ENCODE data around the gene SLC12A4. TPM values are rescaled to one million over a fixed set of nuclear protein-coding genes. Genes with fewer than 3 reads are reported as not detected.

SLC12A4 gene
- total and polyA plus RNA-seq, 4 donors, result 31.8 to 58.8 (median 49.1) TPM

GRCh38 chr16:67936880-67937605 is 31.4 kb downstream of the SLC12A4 start:
- peak overlapping the region; percentile 97 for H3K4me3 ChIP-seq (ENCODE audit: low read depth, low read length)
- no peaks in the 10 kb centered on the region for H3K9me3 ChIP-seq (ENCODE audit: control insufficient read depth, insufficient read depth, low read length)
- peak in 1 of 6 donors; percentile 56 for DNase-seq (ENCODE audit: low read depth in 4 of 6, low spot score in 6 of 6)
- peaks cover 46% of the 10 kb centered on the region for H3K36me3 ChIP-seq (ENCODE audit: control insufficient read depth, insufficient read depth, low read length)
- H3K4me1 ChIP-seq (ENCODE audit: control insufficient read depth, insufficient read depth, low read length), result peaks cover 32% of the 10 kb centered on the region
- WGBS (ENCODE audit: insufficient coverage), result 58% methylated on average over 5 of the region's 6 CpGs
- peak overlapping the region; percentile 96 for H3K27ac ChIP-seq (ENCODE audit: low read depth, low read length)
- H3K27me3 ChIP-seq (ENCODE audit: control insufficient read depth, insufficient read depth, low read length), result no peaks in the 10 kb centered on the region

- peak in 3 of 6 donors; percentile 38 to 84 (median 79) for DNase-seq (ENCODE audit: low read depth in 4 of 6, low spot score in 6 of 6)
- peaks cover 32% of the 10 kb centered on the region for H3K4me1 ChIP-seq (ENCODE audit: control insufficient read depth, insufficient read depth, low read length)
- H3K27ac ChIP-seq (ENCODE audit: low read depth, low read length), result peak within 1 kb of the TSS; percentile 96
- under 1% methylated on average over 54 of the region's 54 CpGs for WGBS (ENCODE audit: insufficient coverage)
- H3K9me3 ChIP-seq (ENCODE audit: control insufficient read depth, insufficient read depth, low read length), result no peaks in the 10 kb centered on the region
- peaks cover 46% of the 10 kb centered on the region for H3K36me3 ChIP-seq (ENCODE audit: control insufficient read depth, insufficient read depth, low read length)
- peak within 1 kb of the TSS; percentile 97 for H3K4me3 ChIP-seq (ENCODE audit: low read depth, low read length)
- no peaks in the 10 kb centered on the region for H3K27me3 ChIP-seq (ENCODE audit: control insufficient read depth, insufficient read depth, low read length)
Measured at GRCh38 chr16:67936124-67936879, 32.1 kb downstream of the SLC12A4 start, which contains the start of gene PSMB10. TSS of gene PSMB10 (minus strand) at chr16:67936850. CDS start at chr16:67936749, 101 bp downstream.

GRCh38 chr16:67935402-67936123 is 32.9 kb downstream of the SLC12A4 start:
- peak; percentile 85 to 99 (median 90) for DNase-seq (ENCODE audit: low read depth in 4 of 6, low spot score in 6 of 6)
- Histone ChIP-seq H3K27ac (ENCODE audit: low read depth, low read length) (peak overlapping the region; percentile 96), H3K9me3 (ENCODE audit: control insufficient read depth, insufficient read depth, low read length) (no peaks in the 10 kb centered on the region), H3K4me3 (ENCODE audit: low read depth, low read length) (peak overlapping the region; percentile 97), H3K27me3 (ENCODE audit: control insufficient read depth, insufficient read depth, low read length) (no peaks in the 10 kb centered on the region), H3K36me3 (ENCODE audit: control insufficient read depth, insufficient read depth, low read length) (peaks cover 53% of the 10 kb centered on the region), H3K4me1 (ENCODE audit: control insufficient read depth, insufficient read depth, low read length) (peaks cover 32% of the 10 kb centered on the region)
- WGBS (ENCODE audit: insufficient coverage), result 0% methylated on average over 55 of the region's 55 CpGs

DNA sequence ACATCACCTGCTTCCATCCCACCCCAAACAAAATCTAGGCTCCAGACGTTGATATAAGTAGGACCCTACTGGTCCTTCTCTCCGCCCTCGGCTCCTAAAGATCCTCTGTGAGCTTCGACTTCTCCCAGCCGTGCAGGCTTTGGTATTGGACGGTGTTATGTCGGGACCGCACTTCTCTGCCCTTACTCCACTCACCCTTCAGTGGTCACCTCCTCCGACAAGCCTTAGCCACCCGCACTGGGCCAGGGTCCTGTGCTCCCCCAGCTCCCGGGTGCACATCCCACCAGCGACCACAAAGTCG is 33.4 kb downstream of the SLC12A4 start:
- no peak for DNase-seq (ENCODE audit: low read depth in 4 of 6, low spot score in 6 of 6)
- H3K4me1 ChIP-seq (ENCODE audit: control insufficient read depth, insufficient read depth, low read length), result peaks cover 32% of the 10 kb centered on the region
- WGBS (ENCODE audit: insufficient coverage), result 5% methylated on average over 13 of the region's 13 CpGs
- no peaks in the 10 kb centered on the region for H3K9me3 ChIP-seq (ENCODE audit: control insufficient read depth, insufficient read depth, low read length)
- H3K4me3 ChIP-seq (ENCODE audit: low read depth, low read length), result peak overlapping the region; percentile 97
- no peaks in the 10 kb centered on the region for H3K27me3 ChIP-seq (ENCODE audit: control insufficient read depth, insufficient read depth, low read length)
- peaks cover 54% of the 10 kb centered on the region for H3K36me3 ChIP-seq (ENCODE audit: control insufficient read depth, insufficient read depth, low read length)
- H3K27ac ChIP-seq (ENCODE audit: low read depth, low read length), result peak overlapping the region; percentile 53

DNA sequence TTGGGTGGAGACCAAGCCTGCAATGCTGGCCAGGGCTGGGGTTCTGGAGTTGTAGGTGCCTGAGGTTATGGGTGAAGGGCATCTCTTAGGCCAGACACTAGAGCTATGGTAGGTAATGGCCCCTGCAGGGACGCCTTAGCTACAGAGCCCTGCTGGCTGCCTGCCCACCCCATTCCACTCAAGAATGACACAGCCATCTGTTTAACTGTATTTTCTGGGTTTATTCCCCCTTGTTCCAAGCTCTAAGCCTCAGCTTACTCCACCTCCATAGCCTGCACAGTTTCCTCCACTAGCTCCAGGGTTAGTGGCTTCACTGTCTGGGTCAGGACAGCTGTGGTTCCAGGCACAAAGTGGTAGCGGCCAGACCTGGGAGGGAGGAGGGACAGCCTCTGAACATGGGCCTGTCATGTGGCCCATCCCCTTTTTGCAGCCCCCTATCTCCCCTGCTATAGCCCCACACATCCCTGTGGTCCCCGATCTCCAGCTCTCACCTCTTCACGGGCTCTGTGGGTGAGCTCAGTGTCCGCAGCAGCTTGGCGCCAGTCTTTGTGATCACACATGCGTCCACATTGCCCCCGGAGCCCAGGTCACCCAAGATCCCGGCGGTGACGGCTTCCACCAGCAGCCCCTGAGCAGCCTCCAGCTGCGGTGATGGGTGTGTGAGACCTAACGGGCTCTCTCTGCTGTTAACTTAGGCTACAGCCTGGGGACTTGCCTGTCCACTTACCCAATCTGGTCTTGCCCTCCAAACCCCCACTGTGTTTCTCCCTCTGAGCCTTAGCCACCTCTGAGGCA is 33.9 kb downstream of the SLC12A4 start:
- WGBS (ENCODE audit: insufficient coverage), result 39% methylated on average over 13 of the region's 13 CpGs
- Histone ChIP-seq H3K27ac (ENCODE audit: low read depth, low read length) (peak overlapping the region; percentile 53), H3K4me1 (ENCODE audit: control insufficient read depth, insufficient read depth, low read length) (peaks cover 32% of the 10 kb centered on the region), H3K36me3 (ENCODE audit: control insufficient read depth, insufficient read depth, low read length) (peaks cover 54% of the 10 kb centered on the region), H3K9me3 (ENCODE audit: control insufficient read depth, insufficient read depth, low read length) (no peaks in the 10 kb centered on the region), H3K27me3 (ENCODE audit: control insufficient read depth, insufficient read depth, low read length) (no peaks in the 10 kb centered on the region), H3K4me3 (ENCODE audit: low read depth, low read length) (peak overlapping the region; percentile 97)
- DNase-seq (ENCODE audit: low read depth in 4 of 6, low spot score in 6 of 6), result peak in 1 of 6 donors; percentile 9

GRCh38 chr16:67933805-67934204 is 34.6 kb downstream of the SLC12A4 start:
- Histone ChIP-seq H3K4me1 (ENCODE audit: control insufficient read depth, insufficient read depth, low read length) (peaks cover 32% of the 10 kb centered on the region), H3K36me3 (ENCODE audit: control insufficient read depth, insufficient read depth, low read length) (peaks cover 54% of the 10 kb centered on the region), H3K27me3 (ENCODE audit: control insufficient read depth, insufficient read depth, low read length) (no peaks in the 10 kb centered on the region), H3K27ac (ENCODE audit: low read depth, low read length) (no peak overlapping the region), H3K4me3 (ENCODE audit: low read depth, low read length) (no peak overlapping the region), H3K9me3 (ENCODE audit: control insufficient read depth, insufficient read depth, low read length) (no peaks in the 10 kb centered on the region)
- WGBS (ENCODE audit: insufficient coverage), result 88% methylated on average over 7 of the region's 7 CpGs
- DNase-seq (ENCODE audit: low read depth in 4 of 6, low spot score in 6 of 6), result no peak

DNA sequence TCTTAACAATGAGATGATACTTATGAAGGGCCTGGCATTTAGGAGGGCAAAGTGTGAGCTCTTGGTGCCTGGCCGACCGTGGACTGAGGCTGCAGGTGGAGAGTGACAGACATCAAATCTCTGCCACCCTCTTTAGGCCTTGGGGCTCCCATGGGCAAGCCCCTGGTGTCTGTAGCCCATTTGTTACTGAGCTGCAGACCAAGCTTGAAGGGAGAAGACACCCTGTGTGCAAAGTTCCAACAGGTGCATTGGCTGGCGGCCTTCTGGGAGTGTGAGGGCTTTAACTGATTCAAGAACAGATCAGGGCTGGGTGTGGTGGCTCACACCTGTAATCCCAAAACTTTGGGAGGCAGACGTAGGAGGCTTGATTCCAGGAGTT is 36.0 kb downstream of the SLC12A4 start:
- Histone ChIP-seq H3K9me3 (ENCODE audit: control insufficient read depth, insufficient read depth, low read length) (no peaks in the 10 kb centered on the region), H3K27ac (ENCODE audit: low read depth, low read length) (no peak overlapping the region), H3K4me1 (ENCODE audit: control insufficient read depth, insufficient read depth, low read length) (peaks cover 39% of the 10 kb centered on the region), H3K36me3 (ENCODE audit: control insufficient read depth, insufficient read depth, low read length) (peaks cover 64% of the 10 kb centered on the region), H3K27me3 (ENCODE audit: control insufficient read depth, insufficient read depth, low read length) (no peaks in the 10 kb centered on the region), H3K4me3 (ENCODE audit: low read depth, low read length) (no peak overlapping the region)
- DNase-seq (ENCODE audit: low read depth in 4 of 6, low spot score in 6 of 6), result no peak
- 96% methylated on average over 3 of the region's 4 CpGs for WGBS (ENCODE audit: insufficient coverage)

- peaks cover 70% of the 10 kb centered on the region for H3K36me3 ChIP-seq (ENCODE audit: control insufficient read depth, insufficient read depth, low read length)
- 89% methylated on average over 15 of the region's 15 CpGs for WGBS (ENCODE audit: insufficient coverage)
Measured at GRCh38 chr16:67931712-67932461, 36.5 kb downstream of the SLC12A4 start, which contains the start of gene CTRL. TSS of gene CTRL (minus strand) at chr16:67931862. CDS start at chr16:67931852, 10 bp downstream.

More at GRCh38 chr16:67931712-67932461, 36.5 kb downstream of the SLC12A4 start, which contains the start of gene CTRL:
- Histone ChIP-seq H3K9me3 (ENCODE audit: control insufficient read depth, insufficient read depth, low read length) (no peaks in the 10 kb centered on the region), H3K4me3 (ENCODE audit: low read depth, low read length) (no peak within 1 kb of the TSS), H3K27ac (ENCODE audit: low read depth, low read length) (no peak within 1 kb of the TSS), H3K4me1 (ENCODE audit: control insufficient read depth, insufficient read depth, low read length) (peaks cover 38% of the 10 kb centered on the region), H3K27me3 (ENCODE audit: control insufficient read depth, insufficient read depth, low read length) (no peaks in the 10 kb centered on the region)
- DNase-seq (ENCODE audit: low read depth in 4 of 6, low spot score in 6 of 6), result no peak

Data from spinal cord (tissue), 10 donors.